Hematopoietic multipotent progenitor cell treated with erythropoietin and hydrocortisone succinate and interleukin-3 and kit ligand, for 17 days (in vitro differentiated cells): ENCODE measurements around the gene TMEM121B.
A peak's percentile ranks its signal among the peaks of the same experiment; 100 is the strongest.

ENCODE experiments used
- DNase-seq: peaks from one replicate; pipeline ENCODE4 v3.0.0-alpha.2; 2015; ENCODE audit warnings: low spot score

TMEM121B gene

GRCh38 chr22:17091851-17092250 lies 29.3 kb downstream of the TMEM121B start:
- no peak for DNase-seq

GRCh38 chr22:17090550-17090949 lies 30.6 kb downstream of the TMEM121B start:
- DNase-seq, result no peak

GRCh38 chr22:17087498-17088131 lies 33.5 kb downstream of the TMEM121B start:
- DNase-seq, result no peak

DNA sequence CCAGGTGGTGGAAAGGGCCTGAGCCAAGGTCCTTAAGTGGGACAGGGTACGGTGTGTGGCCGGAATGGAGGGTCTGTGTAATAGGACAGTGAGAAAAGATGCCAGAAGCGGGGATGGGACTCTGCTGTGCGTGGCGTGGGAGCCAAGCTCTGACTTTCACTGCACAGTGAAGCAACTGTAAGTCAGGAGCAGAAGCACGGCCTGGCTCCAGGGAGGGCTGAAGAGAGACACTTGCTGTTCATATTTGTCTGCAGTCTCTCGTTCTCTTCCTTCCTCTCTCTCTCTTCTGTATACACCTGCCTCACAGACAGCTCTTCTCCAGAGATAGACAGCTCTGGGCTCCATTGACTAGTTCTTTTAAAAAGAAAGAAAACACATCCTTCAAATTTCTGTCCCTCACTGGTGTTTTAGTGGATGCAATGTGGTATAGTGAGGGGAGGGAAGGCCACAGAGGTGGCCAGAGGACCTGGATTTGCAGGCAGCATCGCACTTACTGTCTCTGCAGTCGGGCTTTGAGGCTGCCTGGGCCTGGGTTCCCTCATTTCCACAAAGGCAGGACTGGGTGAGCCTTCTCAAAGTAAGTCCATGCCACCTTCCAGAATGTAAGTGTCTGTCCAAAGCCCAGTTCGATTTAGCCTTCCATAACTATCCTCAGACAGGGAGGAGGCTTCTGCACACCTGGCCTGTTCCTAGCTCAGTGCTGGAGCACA lies 34.2 kb downstream of the TMEM121B start:
- DNase-seq, result no peak

- no peak for DNase-seq
These were observed 34.9 kb downstream of the TMEM121B start for GRCh38 chr22:17086296-17086695.

DNA sequence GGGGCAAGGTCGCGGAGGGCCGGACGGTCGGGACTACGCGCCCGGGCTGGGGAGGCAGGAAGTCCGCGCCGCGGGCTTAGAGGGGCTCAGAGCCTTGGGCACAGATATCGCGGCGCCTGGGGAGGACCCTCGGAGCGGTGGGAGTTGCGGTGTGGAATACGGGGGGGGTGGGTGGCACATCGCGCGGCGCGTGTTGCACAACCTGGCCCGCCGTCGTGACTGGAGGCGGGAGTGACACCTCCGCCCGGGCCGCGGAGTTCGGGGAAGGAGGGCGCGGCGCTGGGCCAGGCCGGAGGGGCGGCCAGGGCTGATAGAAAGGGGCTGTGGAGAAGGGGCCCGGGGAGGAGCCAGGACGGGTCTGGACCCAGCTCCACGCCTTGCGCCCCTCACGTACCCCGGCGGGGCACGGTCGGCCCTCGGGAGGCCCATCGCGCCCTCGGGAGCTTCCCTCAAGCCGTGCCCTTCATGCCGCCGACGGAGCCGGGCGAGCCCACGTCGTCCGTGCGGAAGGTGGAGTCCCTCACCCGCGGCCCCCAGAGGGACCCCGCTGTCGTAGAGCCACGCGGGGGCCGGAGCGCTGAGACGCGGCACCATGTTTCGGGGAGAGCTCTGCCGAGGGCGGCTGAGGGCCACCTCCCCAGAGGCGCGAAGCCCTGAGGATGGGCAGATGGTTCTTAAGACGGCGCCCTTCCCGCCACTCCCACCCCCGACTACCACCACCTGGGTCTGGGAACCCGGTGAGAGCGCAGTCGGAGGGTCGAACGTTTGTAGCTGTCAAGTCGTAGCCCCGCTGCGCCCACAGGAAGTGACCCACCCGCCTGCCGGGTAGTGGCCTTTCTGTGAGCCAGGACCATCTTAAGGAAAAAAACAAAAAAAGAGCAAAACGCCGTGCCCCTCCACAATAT lies 35.6 kb downstream of the TMEM121B start:
- no peak for DNase-seq

- DNase-seq, result peak; percentile 52
These were observed 36.4 kb downstream of the TMEM121B start, which contains the start of gene IL17RA for GRCh38 chr22:17084554-17085276. TSS of gene IL17RA (plus strand) at chr22:17085000. CDS start at chr22:17085092, 92 bp downstream.

DNA sequence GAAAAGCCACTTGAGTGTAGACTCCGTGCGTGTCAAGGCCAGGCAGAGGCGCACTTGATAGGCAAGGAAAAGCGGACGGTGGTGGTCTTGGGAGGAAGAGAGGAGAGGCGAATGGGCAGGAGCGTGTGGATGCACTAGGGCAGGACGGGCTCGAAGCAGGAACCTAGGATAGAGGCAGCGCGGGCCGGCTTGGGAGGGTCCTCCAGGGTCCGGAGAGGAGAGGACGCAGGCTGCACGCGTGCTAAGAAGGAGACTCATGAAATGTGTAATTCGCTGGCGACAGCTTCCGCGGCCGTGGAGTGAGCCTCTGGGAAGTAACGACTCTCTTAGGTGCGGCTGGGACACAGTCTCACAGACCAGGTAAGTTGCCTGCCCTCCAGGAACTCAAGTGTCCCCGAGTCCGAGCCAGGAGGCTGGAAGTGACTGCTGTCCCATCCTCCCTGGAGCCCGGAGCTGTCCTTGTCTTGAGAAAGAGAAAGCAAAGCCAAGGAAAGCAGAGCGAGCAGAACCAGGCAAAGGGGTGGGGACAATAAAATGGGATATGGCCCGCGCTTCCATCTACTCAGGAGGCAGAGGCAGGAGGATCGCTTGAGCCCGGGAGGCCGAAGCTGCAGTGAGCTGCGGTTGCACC lies 37.2 kb downstream of the TMEM121B start:
- no peak for DNase-seq

- DNase-seq, result no peak
These were observed 37.9 kb downstream of the TMEM121B start for GRCh38 chr22:17083255-17083654.

GRCh38 chr22:17079572-17079971 lies 41.6 kb downstream of the TMEM121B start:
- no peak for DNase-seq

DNA sequence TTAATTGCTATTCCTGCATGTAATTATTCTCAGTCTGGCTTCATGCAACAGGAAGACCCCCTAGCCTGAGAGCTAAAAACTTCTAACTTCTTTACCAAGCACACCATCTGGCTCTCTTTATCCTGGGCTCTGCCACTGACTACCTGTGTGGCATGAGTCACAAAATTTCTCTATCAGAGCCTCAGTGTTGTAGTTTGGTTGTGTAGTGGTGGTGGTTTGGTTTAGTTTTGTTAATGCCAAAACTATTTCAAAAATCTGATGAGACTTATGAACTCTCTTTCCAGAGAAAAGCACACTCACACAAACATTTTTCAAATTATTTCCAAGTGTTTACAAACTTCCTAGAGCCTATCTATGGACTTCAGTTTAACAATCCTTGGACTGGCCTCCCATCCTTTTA lies 43.9 kb downstream of the TMEM121B start:
- DNase-seq, result no peak

- DNase-seq, result no peak
These were observed 46.5 kb downstream of the TMEM121B start for GRCh38 chr22:17074648-17075002.

- no peak for DNase-seq
These were observed 48.3 kb downstream of the TMEM121B start for GRCh38 chr22:17072877-17073276.
